A172 (cell line): ENCODE measurements around the gene KDM4D. TPM values are rescaled to one million over a fixed set of nuclear protein-coding genes. Genes with fewer than 3 reads are reported as not detected.
"Not testable (repeated sequence)": the region's sequence is repeated elsewhere in the genome, so short reads cannot be mapped to it uniquely, and the experiment has no call there.

Source experiments
- DNase-seq: peaks from one replicate; pipeline ENCODE4 v3.0.0-alpha.2; 2015; ENCODE audit warnings: low spot score
- total RNA-seq: library from RNA; depleted of rRNA; stranded (reverse); fragments of >200 nt; shearing (Covaris generic); gene quantifications from 2 replicates; pipeline ENCODE4 v1.2.3, GENCODE V29; 2014; rRNA removed

KDM4D gene
- total RNA-seq, 1 experiment from 2014 or later, result 0.26 TPM

GRCh38 chr11:95033051-95033450 is 59.5 kb downstream of the KDM4D start:
- no peak for DNase-seq

- DNase-seq, result no peak
These were observed 61.8 kb downstream of the KDM4D start for GRCh38 chr11:95035316-95035715.

- not testable (repeated sequence) for DNase-seq
These were observed 64.0 kb downstream of the KDM4D start for GRCh38 chr11:95037356-95038035.

- DNase-seq, result no peak
These were observed 68.7 kb downstream of the KDM4D start for GRCh38 chr11:95042239-95042638.

GRCh38 chr11:95042906-95043305 is 69.4 kb downstream of the KDM4D start:
- DNase-seq, result no peak

- DNase-seq, result no peak
These were observed 70.5 kb downstream of the KDM4D start for GRCh38 chr11:95044010-95044409.

GRCh38 chr11:95045812-95046211 is 72.3 kb downstream of the KDM4D start:
- DNase-seq, result no peak

Other genes starting within 250 kb of the KDM4D start
- 10.8 and 12.2 TPM in 2 replicates for gene AMOTL1, start 205.4 kb upstream of the KDM4D start, total RNA-seq
- gene CWC15, start 153 bp upstream of the KDM4D start, total RNA-seq, result 44.7 and 47.8 TPM in 2 replicates
- not detected in 2 replicates for gene KDM4E, start 51.5 kb downstream of the KDM4D start, total RNA-seq
- not detected in 2 replicates for gene KDM4F, start 75.7 kb downstream of the KDM4D start, total RNA-seq
- gene SRSF8, start 93.2 kb downstream of the KDM4D start, total RNA-seq, result 0.24 and 0.41 TPM in 2 replicates
- 0.83 and 0.96 TPM in 2 replicates for gene ENDOD1, start 116.1 kb downstream of the KDM4D start, total RNA-seq